A549 (cell line): ENCODE measurements around the gene CD226.

Experiments used
- BHLHE40 ChIP-seq: IDR thresholded peaks from 2 replicates; pipeline ENCODE4 v1.6.1; 2012; ENCODE audit warnings: low read depth, low read length, inconsistent platforms
- HDAC2 ChIP-seq: fragments of 200-600 bp; sonication (generic); IDR thresholded peaks from 2 replicates; pipeline ENCODE4 v1.6.1; 2016
- MAZ ChIP-seq: fragments of 150-350 bp; IDR thresholded peaks from 2 replicates; pipeline ENCODE4 v1.6.1; 2014; ENCODE audit warnings: antibody characterized with exemption, low read depth, low read length, borderline replicate concordance
- USF2 ChIP-seq: fragments of 450-650 bp; IDR thresholded peaks from 2 replicates; pipeline ENCODE4 v1.6.1; 2014; ENCODE audit warnings: antibody characterized with exemption
- ZSCAN20 ChIP-seq: fragments of 250-450 bp; sonication (Bioruptor Pico); IDR thresholded peaks from 2 replicates; pipeline ENCODE4 v1.8.0; 2022; ENCODE audit warnings: mild to moderate bottlenecking, moderate library complexity

GRCh38 chr18:69876490-69876889, 71.2 kb downstream of the CD226 start:
- no peak for TF ChIP-seq MAZ
- TF ChIP-seq USF2, result no peak
- TF ChIP-seq ZSCAN20 (CRISPR knock-in tag), result no peak
- TF ChIP-seq BHLHE40, result no peak
- no peak for TF ChIP-seq HDAC2
